Loucy (cell line): ENCODE data around the gene H19.

ENCODE experiments used
- H2AFZ ChIP-seq: fragments of 200-600 bp; sonication (generic); 2 replicates; pipeline ENCODE4 v1.6.0; 2016; ENCODE audit warnings: antibody characterized with exemption, mild to moderate bottlenecking, low read length, moderate library complexity
- H3F3A ChIP-seq: fragments of 200-600 bp; 2 replicates; pipeline ENCODE4 v1.6.0; 2016; ENCODE audit warnings: antibody characterized with exemption, low read depth, mild to moderate bottlenecking
- H3K27me3 ChIP-seq: fragments of 200-600 bp; sonication (generic); 2 replicates; pipeline ENCODE4 v1.6.1; 2014; ENCODE audit warnings: low read length, mild to moderate bottlenecking; ENCODE audit not compliant: insufficient read depth, poor library complexity, severe bottlenecking
- H3K36me3 ChIP-seq: fragments of 200-600 bp; sonication (generic); 2 replicates; pipeline ENCODE4 v1.6.1; 2016; ENCODE audit warnings: low read length; ENCODE audit not compliant: insufficient read depth
- H3K4me1 ChIP-seq: fragments of 200-600 bp; sonication (generic); 2 replicates; pipeline ENCODE4 v1.5.1; 2014; ENCODE audit warnings: low read length, mild to moderate bottlenecking; ENCODE audit not compliant: insufficient read depth, poor library complexity, severe bottlenecking
- H3K4me2 ChIP-seq: fragments of 200-600 bp; sonication (generic); 2 replicates; pipeline ENCODE4 v1.6.0; 2014; ENCODE audit warnings: antibody characterized with exemption, low read length, low read depth, mild to moderate bottlenecking; ENCODE audit not compliant: poor library complexity, severe bottlenecking
- H3K4me3 ChIP-seq: fragments of 200-600 bp; sonication (generic); 2 replicates; pipeline ENCODE4 v1.5.1; 2014; ENCODE audit warnings: low read length, mild to moderate bottlenecking, mixed read lengths; ENCODE audit not compliant: poor library complexity, severe bottlenecking
- H3K79me2 ChIP-seq: fragments of 200-600 bp; sonication (generic); 2 replicates; pipeline ENCODE4 v1.6.1; 2014; ENCODE audit warnings: low read length; ENCODE audit not compliant: insufficient read depth
- H3K9ac ChIP-seq: fragments of 200-600 bp; sonication (generic); 2 replicates; pipeline ENCODE4 v1.6.0; 2014; ENCODE audit warnings: mild to moderate bottlenecking, low read depth, low read length, moderate library complexity; ENCODE audit not compliant: poor library complexity, severe bottlenecking
- H3K9me2 ChIP-seq: fragments of 200-600 bp; sonication (generic); replicated peaks from 2 replicates; pipeline ENCODE4 v1.6.1; 2016; ENCODE audit warnings: low read depth, low read length, mixed read lengths
- H3K9me3 ChIP-seq: fragments of 200-600 bp; sonication (generic); 2 replicates; pipeline ENCODE4 v1.6.1; 2014; ENCODE audit warnings: mild to moderate bottlenecking, antibody characterized with exemption, low read length, low read depth; ENCODE audit not compliant: insufficient read depth
- H4K20me1 ChIP-seq: fragments of 200-600 bp; sonication (generic); 2 replicates; pipeline ENCODE4 v1.6.0; 2014; ENCODE audit warnings: antibody characterized with exemption, low read length, mild to moderate bottlenecking; ENCODE audit not compliant: insufficient read depth, poor library complexity, severe bottlenecking
- CTCF ChIP-seq: fragments of 200-600 bp; sonication (generic); conservative IDR thresholded peaks from 2 replicates; pipeline ENCODE4 v1.5.1; 2014; ENCODE audit warnings: mild to moderate bottlenecking, antibody characterized with exemption, low read length
- EZH2phosphoT487 ChIP-seq: fragments of 200-600 bp; IDR thresholded peaks from 2 replicates; pipeline ENCODE4 v1.6.1; 2018; ENCODE audit warnings: antibody characterized with exemption, mild to moderate bottlenecking, moderate library complexity, borderline replicate concordance

The H19 gene

DNA sequence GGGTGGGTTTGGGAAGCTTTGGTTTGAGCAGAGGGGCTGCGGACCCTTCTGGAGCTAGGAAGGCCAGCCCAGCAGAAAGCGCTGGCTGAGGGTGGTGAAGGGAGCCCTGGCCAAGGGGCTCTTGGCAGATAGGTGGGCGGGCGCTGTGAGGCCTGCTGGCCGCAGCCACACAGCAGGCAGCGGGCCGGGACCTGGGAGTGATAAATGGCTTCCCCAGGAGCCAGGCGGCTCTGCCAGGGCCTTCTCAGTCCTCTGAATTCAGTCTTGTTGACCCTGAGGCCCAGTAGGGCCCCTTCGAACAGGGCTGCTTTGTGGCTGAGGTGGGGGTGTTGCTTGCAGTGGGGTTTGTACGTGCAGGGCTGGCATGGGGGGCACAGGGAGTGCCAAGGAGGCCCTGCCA, 33.4 kb upstream of the H19 start:
- Histone ChIP-seq H2AFZ (no peak overlapping the region), H3K4me3 (no peak overlapping the region), H4K20me1 (no peaks in the 10 kb centered on the region), H3K9me3 (no peaks in the 10 kb centered on the region), H3K9ac (no peak overlapping the region), H3K36me3 (no peaks in the 10 kb centered on the region), H3F3A (no peaks in the 10 kb centered on the region), H3K79me2 (no peaks in the 10 kb centered on the region), H3K9me2 (no peaks in the 10 kb centered on the region), H3K27me3 (no peaks in the 10 kb centered on the region), H3K4me1 (no peaks in the 10 kb centered on the region), H3K4me2 (no peak overlapping the region)
- no peak for TF ChIP-seq EZH2phosphoT487
- no peak for TF ChIP-seq CTCF

- Histone ChIP-seq H3K9ac (no peak overlapping the region), H4K20me1 (no peaks in the 10 kb centered on the region), H3K9me3 (no peaks in the 10 kb centered on the region), H3K79me2 (no peaks in the 10 kb centered on the region), H3K4me1 (no peaks in the 10 kb centered on the region), H3K4me3 (no peak overlapping the region), H3K4me2 (no peak overlapping the region), H2AFZ (no peak overlapping the region), H3K27me3 (no peaks in the 10 kb centered on the region), H3K36me3 (no peaks in the 10 kb centered on the region), H3F3A (no peaks in the 10 kb centered on the region), H3K9me2 (no peaks in the 10 kb centered on the region)
- TF ChIP-seq EZH2phosphoT487 (no peak), CTCF (no peak)
These were observed 30.1 kb upstream of the H19 start for GRCh38 chr11:2027708-2028107.

DNA sequence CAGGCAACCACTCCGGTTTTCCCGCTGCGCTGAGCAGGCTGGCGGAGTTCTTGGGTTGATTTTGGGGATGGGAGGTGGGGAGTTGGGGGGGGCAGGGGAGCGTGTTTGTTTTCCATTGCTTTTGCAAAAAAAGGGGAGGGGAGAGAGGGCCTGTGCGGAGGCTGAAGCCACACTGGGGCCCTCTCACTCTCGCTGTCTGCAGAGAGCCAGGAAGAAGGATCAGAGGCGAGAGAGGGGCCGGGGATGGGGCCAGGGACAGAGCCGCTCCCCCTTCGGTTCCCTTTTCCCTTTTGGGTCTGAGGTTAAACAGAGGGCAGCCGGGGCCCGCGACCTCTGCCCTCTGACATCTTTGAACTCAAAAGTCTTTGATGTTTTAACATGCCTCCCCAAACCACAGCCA, 17.4 kb upstream of the H19 start:
- Histone ChIP-seq H3K4me3 (no peak overlapping the region), H3F3A (no peaks in the 10 kb centered on the region), H4K20me1 (no peaks in the 10 kb centered on the region), H3K36me3 (no peaks in the 10 kb centered on the region), H3K9ac (no peak overlapping the region), H3K9me2 (no peaks in the 10 kb centered on the region), H3K27me3 (no peaks in the 10 kb centered on the region), H3K79me2 (no peaks in the 10 kb centered on the region), H3K4me2 (no peak overlapping the region), H3K4me1 (no peaks in the 10 kb centered on the region), H2AFZ (no peak overlapping the region), H3K9me3 (no peaks in the 10 kb centered on the region)
- TF ChIP-seq EZH2phosphoT487 (no peak), CTCF (no peak)
